Glutamatergic neuron (in vitro differentiated cells): ENCODE data around the gene RNF146. TPM values are rescaled to one million over a fixed set of nuclear protein-coding genes. Genes with fewer than 3 reads are reported as not detected.

ENCODE experiments used
- DNase-seq: peaks from one replicate; pipeline ENCODE4 v3.0.0; 2022
- H3K27ac Mint-ChIP-seq: one replicate; pipeline ENCODE4 v1.8.0; 2020; ENCODE audit warnings: mild to moderate bottlenecking, mixed read lengths, inconsistent platforms; ENCODE audit not compliant: unreplicated experiment
- H3K27me3 Mint-ChIP-seq: one replicate; pipeline ENCODE4 v1.8.0; 2020; ENCODE audit warnings: mild to moderate bottlenecking, moderate library complexity, mixed read lengths, inconsistent platforms; ENCODE audit not compliant: unreplicated experiment
- H3K36me3 Mint-ChIP-seq: one replicate; pipeline ENCODE4 v1.8.0; 2020; ENCODE audit warnings: mild to moderate bottlenecking, mixed read lengths, inconsistent platforms; ENCODE audit not compliant: unreplicated experiment
- H3K4me1 Mint-ChIP-seq: one replicate; pipeline ENCODE4 v1.8.0; 2020; ENCODE audit warnings: mild to moderate bottlenecking, low read depth, mixed read lengths, inconsistent platforms; ENCODE audit not compliant: unreplicated experiment
- H3K4me3 Mint-ChIP-seq: one replicate; pipeline ENCODE4 v1.8.0; 2020; ENCODE audit warnings: mild to moderate bottlenecking, mixed read lengths, inconsistent platforms; ENCODE audit not compliant: unreplicated experiment
- H3K9me3 Mint-ChIP-seq: one replicate; pipeline ENCODE4 v1.8.0; 2020; ENCODE audit warnings: mild to moderate bottlenecking, moderate library complexity, mixed read lengths, inconsistent platforms; ENCODE audit not compliant: unreplicated experiment
- total RNA-seq: library from RNA; stranded (reverse); fragmentation: NEBNext Ultra II Directional; extraction: Animal tissue kit (Norgen Biotek cat#: 25700); gene quantifications from one replicate; pipeline ENCODE4 v1.2.1, GENCODE V29; 2021; ENCODE audit not compliant: unreplicated experiment
- TF ChIP-seq, protein P1 (sequence below): fragments of 200-600 bp; sonication (generic); IDR thresholded peaks from one replicate; pipeline ENCODE4 v1.5.0; 2021; ENCODE audit not compliant: partially characterized antibody, unreplicated experiment

The RNF146 gene
- total RNA-seq, 1 donor from 2014 or later, result 71.1 TPM

- H3K36me3 Mint-ChIP-seq, result peaks cover 1% of the 10 kb centered on the region
- TF ChIP-seq, protein P1, sequence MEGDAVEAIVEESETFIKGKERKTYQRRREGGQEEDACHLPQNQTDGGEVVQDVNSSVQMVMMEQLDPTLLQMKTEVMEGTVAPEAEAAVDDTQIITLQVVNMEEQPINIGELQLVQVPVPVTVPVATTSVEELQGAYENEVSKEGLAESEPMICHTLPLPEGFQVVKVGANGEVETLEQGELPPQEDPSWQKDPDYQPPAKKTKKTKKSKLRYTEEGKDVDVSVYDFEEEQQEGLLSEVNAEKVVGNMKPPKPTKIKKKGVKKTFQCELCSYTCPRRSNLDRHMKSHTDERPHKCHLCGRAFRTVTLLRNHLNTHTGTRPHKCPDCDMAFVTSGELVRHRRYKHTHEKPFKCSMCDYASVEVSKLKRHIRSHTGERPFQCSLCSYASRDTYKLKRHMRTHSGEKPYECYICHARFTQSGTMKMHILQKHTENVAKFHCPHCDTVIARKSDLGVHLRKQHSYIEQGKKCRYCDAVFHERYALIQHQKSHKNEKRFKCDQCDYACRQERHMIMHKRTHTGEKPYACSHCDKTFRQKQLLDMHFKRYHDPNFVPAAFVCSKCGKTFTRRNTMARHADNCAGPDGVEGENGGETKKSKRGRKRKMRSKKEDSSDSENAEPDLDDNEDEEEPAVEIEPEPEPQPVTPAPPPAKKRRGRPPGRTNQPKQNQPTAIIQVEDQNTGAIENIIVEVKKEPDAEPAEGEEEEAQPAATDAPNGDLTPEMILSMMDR, result no peak
- no peak overlapping the region for H3K27ac Mint-ChIP-seq
- no peak for DNase-seq
- peaks cover 3% of the 10 kb centered on the region for H3K27me3 Mint-ChIP-seq
- H3K9me3 Mint-ChIP-seq, result peaks cover 2% of the 10 kb centered on the region
- H3K4me3 Mint-ChIP-seq, result no peak overlapping the region
- H3K4me1 Mint-ChIP-seq, result peaks cover 18% of the 10 kb centered on the region
These were observed 5.9 kb downstream of the RNF146 start for GRCh38 chr6:127272576-127272975.

GRCh38 chr6:127273499-127273898, 6.8 kb downstream of the RNF146 start:
- Mint-ChIP-seq H3K27ac (no peak overlapping the region), H3K4me1 (peaks cover 18% of the 10 kb centered on the region), H3K36me3 (no peaks in the 10 kb centered on the region), H3K9me3 (no peaks in the 10 kb centered on the region), H3K27me3 (no peaks in the 10 kb centered on the region), H3K4me3 (no peak overlapping the region)
- DNase-seq, result no peak
- TF ChIP-seq, protein P1, result no peak

DNA sequence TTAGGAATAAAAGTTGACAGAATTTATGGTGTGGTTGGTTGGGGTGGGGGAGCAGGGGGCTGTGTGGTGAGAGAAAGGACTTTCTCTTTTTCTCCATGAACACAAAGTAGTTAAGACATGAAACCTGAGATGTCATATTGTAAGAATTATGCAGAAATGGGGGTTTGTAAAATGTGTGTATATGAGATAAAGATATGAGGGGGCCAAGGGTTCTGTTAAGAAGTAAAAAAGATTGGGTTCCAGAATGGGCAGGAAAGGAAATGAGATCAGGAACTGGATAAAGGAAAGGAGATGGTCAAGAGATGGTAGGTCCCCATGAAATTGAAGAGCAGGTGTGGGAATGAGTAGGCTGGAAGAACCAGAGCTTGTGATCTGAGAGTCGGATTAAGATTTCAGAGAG, 9.7 kb downstream of the RNF146 start:
- Mint-ChIP-seq H3K4me1 (peaks cover 7% of the 10 kb centered on the region), H3K27me3 (no peaks in the 10 kb centered on the region), H3K9me3 (no peaks in the 10 kb centered on the region), H3K27ac (no peak overlapping the region), H3K36me3 (no peaks in the 10 kb centered on the region), H3K4me3 (no peak overlapping the region)
- TF ChIP-seq, protein P1, result no peak
- no peak for DNase-seq

DNA sequence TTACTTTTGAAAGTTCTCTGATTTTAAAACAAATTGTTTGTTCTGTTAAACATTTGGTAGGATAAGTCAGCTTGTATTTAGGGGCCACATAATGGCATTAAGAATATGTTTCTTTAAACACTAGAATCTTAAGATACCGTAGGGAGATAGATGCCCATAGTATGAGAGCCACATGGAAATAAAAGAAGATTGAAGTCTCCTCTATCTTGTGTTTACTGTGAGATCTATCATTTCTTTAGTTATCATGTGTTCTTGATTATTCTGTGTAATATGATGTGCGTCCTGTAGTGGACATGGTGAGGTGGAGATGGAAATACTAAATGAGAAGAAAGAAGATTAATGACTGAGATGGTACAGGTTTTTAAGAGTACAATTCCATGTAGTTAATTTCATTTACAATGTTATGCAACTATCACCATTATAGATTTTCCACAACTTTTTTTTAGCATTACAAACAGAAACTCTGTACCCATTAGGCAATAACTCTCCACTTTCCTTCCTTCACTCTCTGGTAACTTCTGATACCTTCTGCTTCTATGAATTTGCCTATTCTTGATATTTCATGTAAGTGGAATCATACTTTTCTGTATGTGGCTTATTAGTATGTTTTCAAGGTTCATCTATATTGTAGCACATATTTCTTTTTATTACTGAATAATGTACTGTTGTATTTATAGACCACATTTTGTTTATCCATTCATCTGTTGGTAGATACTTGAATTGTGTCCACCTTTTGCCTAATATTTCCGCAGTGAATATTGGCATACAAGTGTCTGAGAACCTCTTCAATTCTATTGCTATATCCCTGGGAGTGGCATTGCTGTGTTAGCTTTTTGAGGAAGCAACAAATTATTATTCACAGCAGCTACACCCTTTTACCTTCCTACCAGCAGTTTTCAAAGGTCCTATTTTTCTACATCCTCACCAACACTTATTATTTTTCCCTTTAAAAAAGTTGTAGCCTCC, 11.5 kb downstream of the RNF146 start:
- DNase-seq, result no peak
- TF ChIP-seq, protein P1, result no peak
- H3K9me3 Mint-ChIP-seq, result no peaks in the 10 kb centered on the region
- no peaks in the 10 kb centered on the region for H3K36me3 Mint-ChIP-seq
- H3K27ac Mint-ChIP-seq, result no peak overlapping the region
- peaks cover 3% of the 10 kb centered on the region for H3K4me1 Mint-ChIP-seq
- H3K27me3 Mint-ChIP-seq, result no peaks in the 10 kb centered on the region
- H3K4me3 Mint-ChIP-seq, result no peak overlapping the region

DNA sequence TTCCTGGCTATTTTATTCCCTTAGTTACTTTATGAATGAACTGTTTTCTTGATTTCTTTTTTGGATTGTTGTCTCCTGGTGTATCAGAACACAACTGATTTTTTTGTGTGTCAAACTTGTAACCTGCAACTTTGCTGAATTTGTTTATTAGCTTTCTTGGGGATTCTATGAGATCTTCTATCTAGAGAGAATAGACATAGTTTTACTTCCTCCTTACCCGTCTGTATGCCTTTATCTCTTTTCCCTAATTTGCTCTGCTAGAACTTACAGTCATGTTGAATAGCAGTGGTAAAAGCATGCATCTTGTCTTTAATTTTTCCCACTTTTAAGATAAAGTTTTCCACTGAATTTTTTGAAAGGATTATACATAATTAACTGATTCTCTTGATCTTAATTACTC, 13.2 kb downstream of the RNF146 start:
- no peaks in the 10 kb centered on the region for H3K36me3 Mint-ChIP-seq
- H3K27ac Mint-ChIP-seq, result no peak overlapping the region
- DNase-seq, result no peak
- H3K27me3 Mint-ChIP-seq, result no peaks in the 10 kb centered on the region
- H3K4me1 Mint-ChIP-seq, result no peaks in the 10 kb centered on the region
- TF ChIP-seq, protein P1, result no peak
- H3K9me3 Mint-ChIP-seq, result no peaks in the 10 kb centered on the region
- H3K4me3 Mint-ChIP-seq, result no peak overlapping the region
